CD14-positive monocyte (primary cell): ENCODE data around the gene AMOT. TPM values are rescaled to one million over a fixed set of nuclear protein-coding genes. Genes with fewer than 3 reads are reported as not detected.

Experiments
- DNase-seq, 3 donors: peaks; one replicate each; pipeline ENCODE4 v3.0.0-alpha.2; 2011 to 2022
- H2AFZ ChIP-seq: 2 replicates; pipeline ENCODE4 v1.6.0; 2012; ENCODE audit warnings: mild to moderate bottlenecking, low read depth, low read length, inconsistent platforms; ENCODE audit not compliant: insufficient read depth, poor library complexity, severe bottlenecking
- H3K27ac ChIP-seq, 2 donors: 1 replicate in 1 of 2; 2 replicates in 1 of 2; pipeline ENCODE4 v1.5.1; 2012 to 2013; ENCODE audit warnings: low read length in 2 of 2, control low read depth in 1 of 2, inconsistent platforms in 1 of 2, low read depth in 1 of 2, mild to moderate bottlenecking in 1 of 2
- H3K27me3 ChIP-seq, 2 donors: one replicate each; pipeline versions ENCODE4 v1.6.0 to v1.6.1; 2011 to 2013; ENCODE audit warnings: low read length in 2 of 2; ENCODE audit not compliant: control insufficient read depth in 2 of 2, insufficient read depth in 2 of 2
- H3K36me3 ChIP-seq, 2 donors: replicated peaks in 1 of 2; 1 replicate in 1 of 2; 2 replicates in 1 of 2; pipeline versions ENCODE4 v1.5.1 to v1.6.1; 2012 to 2013; ENCODE audit warnings: low read length in 2 of 2, control low read depth in 1 of 2, inconsistent platforms in 1 of 2, mild to moderate bottlenecking in 1 of 2; ENCODE audit not compliant: insufficient read depth in 2 of 2, control insufficient read depth in 1 of 2
- H3K4me1 ChIP-seq, 2 donors: 1 replicate in 1 of 2; 2 replicates in 1 of 2; pipeline versions ENCODE4 v1.5.1 to v1.6.1; 2012 to 2013; ENCODE audit warnings: low read length in 2 of 2, control low read depth in 1 of 2, inconsistent platforms in 1 of 2, mild to moderate bottlenecking in 1 of 2, moderate library complexity in 1 of 2; ENCODE audit not compliant: insufficient read depth in 2 of 2, control insufficient read depth in 1 of 2
- H3K4me2 ChIP-seq: replicated peaks from 2 replicates; pipeline ENCODE3; 2012; ENCODE audit warnings: low read length, moderate library complexity, mild to moderate bottlenecking; ENCODE audit not compliant: poor library complexity, severe bottlenecking; ENCODE audit errors: extremely low read depth
- H3K4me3 ChIP-seq, 3 experiments: fragments of 200-600 bp in 1 of 3; sonication (generic) in 1 of 3; replicated peaks in 1 of 3; 1 replicate in 2 of 3; 2 replicates in 1 of 3; pipeline ENCODE4 v1.5.1; 2011 to 2013; ENCODE audit warnings: low read length in 3 of 3, mild to moderate bottlenecking in 3 of 3, control low read depth in 2 of 3, low read depth in 2 of 3, inconsistent platforms in 1 of 3, moderate library complexity in 1 of 3
- H3K79me2 ChIP-seq: 2 replicates; pipeline ENCODE4 v1.6.0; 2012; ENCODE audit warnings: mild to moderate bottlenecking, control low read depth, inconsistent platforms, low read length, moderate library complexity; ENCODE audit not compliant: insufficient read depth
- H3K9ac ChIP-seq: 2 replicates; pipeline ENCODE4 v1.6.0; 2017; ENCODE audit warnings: low read length, mild to moderate bottlenecking; ENCODE audit not compliant: insufficient read depth, poor library complexity, severe bottlenecking
- H3K9me3 ChIP-seq, 2 donors: replicated peaks in 1 of 2; 1 replicate in 1 of 2; 2 replicates in 1 of 2; pipeline versions ENCODE4 v1.5.1 to v1.6.1; 2012 to 2013; ENCODE audit warnings: low read length in 2 of 2, control low read depth in 1 of 2; ENCODE audit not compliant: control insufficient read depth in 1 of 2, insufficient read depth in 1 of 2
- H4K20me1 ChIP-seq: 2 replicates; pipeline ENCODE4 v1.6.0; 2012; ENCODE audit warnings: mild to moderate bottlenecking, low read length, control low read depth, moderate library complexity; ENCODE audit not compliant: insufficient read depth
- H3K27ac Mint-ChIP-seq, 7 donors: one replicate each; pipeline ENCODE4 v1.8.0; 2020; ENCODE audit warnings: mild to moderate bottlenecking in 7 of 7, mixed read lengths in 7 of 7, moderate library complexity in 6 of 7, inconsistent platforms in 2 of 7
- H3K27me3 Mint-ChIP-seq, 3 donors: one replicate each; pipeline ENCODE4 v1.8.0; 2021 to 2022; ENCODE audit warnings: low read depth in 3 of 3, mild to moderate bottlenecking in 3 of 3, mixed read lengths in 3 of 3, moderate library complexity in 3 of 3, inconsistent platforms in 1 of 3
- H3K36me3 Mint-ChIP-seq, 2 donors: one replicate each; pipeline ENCODE4 v1.8.0; 2020; ENCODE audit warnings: mixed read lengths in 2 of 2, inconsistent platforms in 1 of 2, mild to moderate bottlenecking in 1 of 2
- H3K4me1 Mint-ChIP-seq: one replicate; pipeline ENCODE4 v1.8.0; 2020; ENCODE audit warnings: mild to moderate bottlenecking, mixed read lengths
- H3K4me3 Mint-ChIP-seq, 2 donors: one replicate each; pipeline ENCODE4 v1.8.0; 2020; ENCODE audit warnings: mild to moderate bottlenecking in 2 of 2, mixed read lengths in 2 of 2, moderate library complexity in 1 of 2
- H3K9me3 Mint-ChIP-seq, 7 donors: one replicate each; pipeline ENCODE4 v1.8.0; 2020 to 2022; ENCODE audit warnings: mixed read lengths in 7 of 7, mild to moderate bottlenecking in 6 of 7, moderate library complexity in 6 of 7, inconsistent platforms in 2 of 7
- CTCF ChIP-seq: fragments of 200-600 bp; IDR thresholded peaks from one replicate; pipeline ENCODE4 v1.8.0; 2022; ENCODE audit warnings: antibody characterized with exemption, mild to moderate bottlenecking
- WGBS: methylation state at CpG from one replicate; pipeline ENCODE4 v1.1.5; 2013; ENCODE audit warnings: missing lambda C conversion rate; ENCODE audit not compliant: insufficient coverage; 5-methylcytosine and 5-hydroxymethylcytosine counted together
- intact Hi-C, 2 donors: fragments of 100-400 bp; cut with micrococcal nuclease; formaldehyde crosslinking; loops; one replicate each; pipeline versions ENCODE4 v1.15.0 to v1.15.1; 2023
- polyA plus RNA-seq, 3 donors: library from polyadenylated mRNA; depleted of rRNA in 1 of 3; unstranded in 2 of 3; stranded (reverse) in 1 of 3; fragments of 300-500 nt in 2 of 3; fragments of >200 nt in 1 of 3; fragmentation: Illumina TruSeq in 2 of 3; gene quantifications; 1 replicate in 2 of 3; 2 replicates in 1 of 3; pipeline ENCODE4 v1.2.3, GENCODE V29; 2012 to 2021

Gene AMOT
- polyA plus RNA-seq, 3 donors = 0.04 to 0.11 TPM; not detected in 1

GRCh38 chrX:112846782-112847181 lies 6.2 kb upstream of the AMOT start:
- WGBS = no CpG with 5 or more reads among the region's 2 CpGs
- H3K36me3 ChIP-seq = no peaks in the 10 kb centered on the region
- no peaks in the 10 kb centered on the region for H3K9me3 Mint-ChIP-seq
- H3K4me3 ChIP-seq = no peak overlapping the region
- H3K9ac ChIP-seq = no peak overlapping the region
- H4K20me1 ChIP-seq = no peaks in the 10 kb centered on the region
- peaks cover 0 to 6% of the 10 kb centered on the region in 2 donors for H3K4me1 ChIP-seq
- no peak overlapping the region for H3K4me3 Mint-ChIP-seq
- no peak overlapping the region for H3K27ac ChIP-seq
- TF ChIP-seq CTCF = no peak
- H2AFZ ChIP-seq = no peak overlapping the region
- intact Hi-C loops = no loop called here
- no peaks in the 10 kb centered on the region for H3K36me3 Mint-ChIP-seq
- no peaks in the 10 kb centered on the region for H3K79me2 ChIP-seq
- no peak overlapping the region for H3K4me2 ChIP-seq
- H3K27me3 ChIP-seq = peaks cover 0 to 2% of the 10 kb centered on the region in 2 donors
- peaks cover 0 to 12% (median 3%) of the 10 kb centered on the region in 3 donors for H3K27me3 Mint-ChIP-seq
- H3K27ac Mint-ChIP-seq = no peak overlapping the region
- no peak for DNase-seq
- H3K9me3 ChIP-seq = no peaks in the 10 kb centered on the region
- H3K4me1 Mint-ChIP-seq = peaks cover 9% of the 10 kb centered on the region

- H3K36me3 Mint-ChIP-seq = no peaks in the 10 kb centered on the region
- H3K4me3 ChIP-seq = no peak overlapping the region
- H3K27me3 Mint-ChIP-seq = peaks cover 0 to 8% (median 1%) of the 10 kb centered on the region in 3 donors
- H3K9ac ChIP-seq = no peak overlapping the region
- no peak overlapping the region for H3K27ac ChIP-seq
- no peak overlapping the region for H2AFZ ChIP-seq
- no peaks in the 10 kb centered on the region for H3K9me3 ChIP-seq
- H3K36me3 ChIP-seq = no peaks in the 10 kb centered on the region
- no peaks in the 10 kb centered on the region for H3K79me2 ChIP-seq
- TF ChIP-seq CTCF = no peak
- no peak overlapping the region for H3K27ac Mint-ChIP-seq
- H3K4me1 Mint-ChIP-seq = peaks cover 6% of the 10 kb centered on the region
- no CpG with 5 or more reads among the region's 4 CpGs for WGBS
- no peaks in the 10 kb centered on the region for H4K20me1 ChIP-seq
- H3K9me3 Mint-ChIP-seq = peaks cover 0 to under 1% (median 0%) of the 10 kb centered on the region in 7 donors
- DNase-seq = no peak
- H3K27me3 ChIP-seq = peaks cover 0 to 2% of the 10 kb centered on the region in 2 donors
- intact Hi-C loops = no loop called here
- H3K4me3 Mint-ChIP-seq = no peak overlapping the region
- H3K4me1 ChIP-seq = peaks cover 0 to 5% of the 10 kb centered on the region in 2 donors
- no peak overlapping the region for H3K4me2 ChIP-seq
These were observed 5.6 kb upstream of the AMOT start for GRCh38 chrX:112846187-112846586.
